GM20000 (cell line): ENCODE measurements around the gene ERV3-1.
"Not testable (repeated sequence)": the region's sequence is repeated elsewhere in the genome, so short reads cannot be mapped to it uniquely, and the experiment has no call there.

Source experiments
- DNase-seq: peaks from one replicate; pipeline ENCODE4 v3.0.0; 2012; ENCODE audit warnings: low spot score
- CTCF ChIP-seq: IDR thresholded peaks from 2 replicates; pipeline ENCODE4 v1.5.1; 2012; ENCODE audit warnings: mild to moderate bottlenecking, control low read depth; ENCODE audit errors: extremely low read depth, missing control alignments

ERV3-1 gene

DNA sequence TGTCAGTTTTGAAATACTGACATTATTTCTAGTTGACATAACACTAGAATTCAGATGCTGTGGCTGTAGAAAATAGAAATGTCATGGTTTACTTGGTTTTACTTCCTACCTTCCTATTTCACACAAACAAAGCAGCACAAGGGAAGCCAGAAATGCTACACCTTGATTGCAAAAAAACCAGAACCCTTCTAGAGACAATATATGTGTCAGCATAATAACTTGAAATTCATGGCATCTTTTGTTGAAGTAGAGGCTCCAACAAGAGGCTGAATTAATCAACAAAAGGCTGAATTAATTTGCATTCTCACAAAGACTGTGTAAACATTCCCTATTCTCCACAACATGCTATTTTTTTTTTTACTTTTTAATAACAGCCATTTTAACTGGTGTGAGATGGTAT is 40.9 kb downstream of the ERV3-1 start:
- TF ChIP-seq CTCF: no peak
- no peak for DNase-seq

GRCh38 chr7:64959072-64959747 is 47.3 kb downstream of the ERV3-1 start:
- no peak for DNase-seq
- TF ChIP-seq CTCF: no peak

- peak; percentile 34 for TF ChIP-seq CTCF
- DNase-seq: peak; percentile 72
Measured at GRCh38 chr7:64951250-64951848, 55.1 kb downstream of the ERV3-1 start.

GRCh38 chr7:64950673-64951072 is 55.8 kb downstream of the ERV3-1 start:
- not testable (repeated sequence) for DNase-seq

DNA sequence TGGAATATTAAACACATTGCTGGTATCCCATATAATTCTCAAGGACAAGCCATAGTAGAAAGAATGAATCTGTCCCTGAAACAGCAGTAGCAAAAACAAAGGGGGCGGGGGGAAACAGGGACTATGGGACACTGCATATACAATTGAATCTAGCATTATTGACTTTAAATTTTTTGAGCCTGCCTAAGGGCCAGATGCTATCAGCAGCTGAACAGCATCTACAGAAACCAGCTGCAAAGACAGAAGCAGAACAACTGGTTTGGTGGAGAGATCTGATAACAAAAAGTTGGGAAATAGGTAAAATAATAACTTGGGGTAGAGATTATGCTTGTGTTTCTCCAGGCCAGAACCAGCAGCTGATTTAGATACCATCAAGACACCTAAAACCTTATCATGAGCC is 57.7 kb downstream of the ERV3-1 start:
- DNase-seq: not testable (repeated sequence)

- DNase-seq: no peak
- no peak for TF ChIP-seq CTCF
Measured at GRCh38 chr7:64947252-64948000, 59.1 kb downstream of the ERV3-1 start.

GRCh38 chr7:64946772-64947171 is 59.7 kb downstream of the ERV3-1 start:
- TF ChIP-seq CTCF: no peak
- DNase-seq: no peak

- no peak for DNase-seq
- TF ChIP-seq CTCF: no peak
Measured at GRCh38 chr7:64945503-64946175, 60.8 kb downstream of the ERV3-1 start.

DNA sequence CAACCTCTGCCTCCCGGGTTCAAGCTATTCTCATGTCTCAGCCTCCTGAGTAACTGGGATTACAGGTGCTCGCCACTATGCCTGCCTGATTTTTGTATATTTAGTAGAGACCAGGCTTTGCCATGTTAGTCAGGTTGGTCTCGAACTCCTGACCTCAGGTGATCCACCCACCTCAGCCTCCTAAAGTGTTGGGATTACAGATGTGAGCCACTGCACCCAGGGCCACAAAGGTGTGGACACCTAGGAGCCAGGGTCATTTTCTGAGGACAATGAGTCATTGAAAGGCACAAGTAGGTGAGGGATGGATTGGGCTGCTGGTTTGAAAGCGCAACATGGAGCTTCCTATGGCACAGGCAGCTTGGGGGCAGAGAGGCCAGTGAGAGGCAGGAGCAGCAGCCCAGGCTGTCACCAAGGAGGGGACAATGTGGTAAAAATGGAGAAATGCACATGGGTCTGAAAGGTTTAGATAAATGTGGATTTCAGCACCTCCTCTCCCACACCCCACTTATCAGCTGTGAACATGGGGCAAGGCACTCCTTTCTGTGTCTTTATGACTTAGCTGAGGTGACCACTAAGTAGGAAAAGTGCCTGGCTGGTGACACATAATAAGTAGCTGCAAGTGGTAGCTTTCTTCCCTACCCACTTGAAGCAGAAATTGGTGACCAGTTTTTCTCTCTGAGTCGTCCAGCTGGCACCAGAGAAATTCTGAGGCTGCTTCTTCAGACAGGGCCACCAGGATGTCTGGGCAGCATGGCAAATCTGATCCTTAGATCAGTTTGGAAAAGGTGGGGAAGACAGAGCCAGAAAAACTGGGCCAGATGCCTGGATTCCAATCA is 61.6 kb downstream of the ERV3-1 start:
- not testable (repeated sequence) for DNase-seq
